Natural killer cell (primary cell): ENCODE data around the gene APOLD1. TPM values are rescaled to one million over a fixed set of nuclear protein-coding genes. Genes with fewer than 3 reads are reported as not detected.
A peak's percentile ranks its signal among the peaks of the same experiment; 100 is the strongest.

Experiments used
- ATAC-seq, 3 donors: fragments of 150-1000 bp in 2 of 3; fragments of 200-7000 bp in 1 of 3; cut with Tn5 transposase; 1 replicate in 1 of 3; 2 replicates in 2 of 3; pipeline ENCODE4 v1.10.0; 2021; ENCODE audit warnings: mild to moderate bottlenecking in 2 of 3, moderate library complexity in 2 of 3
- DNase-seq, 2 donors: peaks; one replicate each; pipeline versions ENCODE4 v3.0.0 to v3.0.0-alpha.2; 2013 to 2021; ENCODE audit warnings: mixed read lengths in 1 of 2
- H3K27ac ChIP-seq: one replicate; pipeline ENCODE4 v1.5.1; 2013; ENCODE audit warnings: mild to moderate bottlenecking, low read length
- H3K27me3 ChIP-seq: one replicate; pipeline ENCODE4 v1.6.1; 2013; ENCODE audit warnings: low read length; ENCODE audit not compliant: control insufficient read depth, insufficient read depth
- H3K36me3 ChIP-seq: one replicate; pipeline ENCODE4 v1.6.1; 2013; ENCODE audit warnings: low read length; ENCODE audit not compliant: control insufficient read depth, insufficient read depth
- H3K4me1 ChIP-seq: one replicate; pipeline ENCODE4 v1.6.1; 2013; ENCODE audit warnings: low read length; ENCODE audit not compliant: control insufficient read depth, insufficient read depth
- H3K4me3 ChIP-seq: one replicate; pipeline ENCODE4 v1.5.1; 2013; ENCODE audit warnings: low read length
- H3K9me3 ChIP-seq: one replicate; pipeline ENCODE4 v1.6.1; 2013; ENCODE audit warnings: low read length; ENCODE audit not compliant: control insufficient read depth, insufficient read depth
- H3K27ac Mint-ChIP-seq, 2 donors: one replicate each; pipeline ENCODE4 v1.8.0; 2022; ENCODE audit warnings: mild to moderate bottlenecking in 2 of 2, mixed read lengths in 2 of 2, moderate library complexity in 1 of 2
- H3K27me3 Mint-ChIP-seq, 2 donors: one replicate each; pipeline ENCODE4 v1.8.0; 2022; ENCODE audit warnings: low read depth in 2 of 2, mixed read lengths in 2 of 2
- H3K36me3 Mint-ChIP-seq: one replicate; pipeline ENCODE4 v1.8.0; 2022; ENCODE audit warnings: mixed read lengths
- H3K4me1 Mint-ChIP-seq, 2 donors: one replicate each; pipeline ENCODE4 v1.8.0; 2022; ENCODE audit warnings: mixed read lengths in 2 of 2
- H3K4me3 Mint-ChIP-seq: one replicate; pipeline ENCODE4 v1.8.0; 2022; ENCODE audit warnings: mild to moderate bottlenecking, moderate library complexity, mixed read lengths
- H3K9me3 Mint-ChIP-seq, 2 donors: one replicate each; pipeline ENCODE4 v1.8.0; 2022; ENCODE audit warnings: mixed read lengths in 2 of 2
- CTCF ChIP-seq: fragments of 200-600 bp; IDR thresholded peaks from one replicate; pipeline ENCODE4 v1.8.0; 2022; ENCODE audit warnings: antibody characterized with exemption
- WGBS: methylation state at CpG from one replicate; pipeline ENCODE4 v1.1.7; 2013; ENCODE audit warnings: missing lambda C conversion rate; ENCODE audit not compliant: insufficient coverage; 5-methylcytosine and 5-hydroxymethylcytosine counted together
- intact Hi-C: fragments of 100-400 bp; cut with micrococcal nuclease; formaldehyde crosslinking; loops from one replicate; pipeline ENCODE4 v1.14.2; 2022
- total RNA-seq, 4 donors: library from RNA; stranded (reverse); fragments of 120-200 nt in 1 of 4; gene quantifications; one replicate each; pipeline versions ENCODE4 v1.2.3 to v1.2.4, GENCODE V29; 2013 to 2022

APOLD1 gene
- total RNA-seq, 3 donors from 2014 or later (not counting 1 experiment from before 2014, with no cell fraction given), result 0.70 to 1.6 (median 1.6) TPM

DNA sequence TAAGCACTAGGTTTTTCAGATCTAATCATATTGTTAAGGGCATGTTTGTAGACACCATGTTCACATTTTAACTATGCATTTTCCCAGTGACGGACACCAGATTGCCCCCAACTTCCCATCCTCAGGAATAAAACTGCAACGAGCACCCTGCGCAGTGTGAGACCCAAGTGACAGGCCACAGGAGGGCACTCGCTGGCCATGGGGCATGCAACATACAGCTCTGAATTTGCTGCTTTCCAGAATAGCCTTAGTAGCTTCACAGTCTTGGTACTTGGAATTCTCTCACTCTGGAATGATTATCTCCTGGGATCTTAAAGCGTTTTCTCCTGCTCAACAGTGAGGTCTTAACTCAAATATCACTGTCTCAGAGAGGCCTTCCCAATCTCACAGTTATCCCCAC is 26.7 kb downstream of the APOLD1 start:
- H3K27ac ChIP-seq, result no peak overlapping the region
- Mint-ChIP-seq H3K9me3 (no peaks in the 10 kb centered on the region), H3K27me3 (no peaks in the 10 kb centered on the region), H3K27ac (no peak overlapping the region), H3K4me1 (peaks cover 51 to 56% of the 10 kb centered on the region in 2 donors), H3K36me3 (no peaks in the 10 kb centered on the region), H3K4me3 (no peak overlapping the region)
- ATAC-seq (no peak), DNase-seq (no peak)
- intact Hi-C loops, result loop anchor here (2.0 kb wide), 1 partner anchor 435 kb away; no protein-coding TSS in a partner anchor
- H3K27me3 ChIP-seq, result no peaks in the 10 kb centered on the region
- H3K4me1 ChIP-seq, result peaks cover 35% of the 10 kb centered on the region
- no peak for TF ChIP-seq CTCF
- H3K4me3 ChIP-seq, result no peak overlapping the region
- H3K9me3 ChIP-seq, result no peaks in the 10 kb centered on the region
- 95% methylated on average over 5 of the region's 5 CpGs for WGBS
- H3K36me3 ChIP-seq, result peaks cover 12% of the 10 kb centered on the region

DNA sequence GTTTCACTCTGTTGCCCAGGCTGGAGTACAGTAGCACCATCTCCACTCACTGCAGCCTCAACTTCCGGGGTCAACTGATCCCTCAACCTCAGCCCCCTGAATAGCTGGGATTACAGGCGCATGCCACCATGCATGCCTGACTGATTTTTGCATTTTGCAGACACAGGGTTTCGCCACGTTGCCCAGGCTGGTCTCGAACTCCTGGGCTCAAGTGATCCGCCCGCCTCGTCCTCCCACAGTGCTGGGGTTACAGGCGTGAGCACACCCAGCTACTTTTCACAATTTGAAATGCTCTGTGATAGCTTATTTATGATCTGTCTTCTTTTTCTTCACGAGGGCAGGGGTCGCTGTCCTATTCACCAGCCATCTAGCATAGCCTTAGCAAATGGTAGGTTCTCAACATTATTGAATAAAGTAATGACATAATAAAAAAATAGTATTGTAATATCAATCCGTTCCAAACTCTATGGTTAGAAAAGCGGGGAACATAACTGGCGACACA is 27.2 kb downstream of the APOLD1 start:
- H3K4me3 Mint-ChIP-seq, result peak overlapping the region; percentile 95
- peaks cover 51 to 56% of the 10 kb centered on the region in 2 donors for H3K4me1 Mint-ChIP-seq
- H3K27me3 Mint-ChIP-seq, result no peaks in the 10 kb centered on the region
- peaks cover 30% of the 10 kb centered on the region for H3K4me1 ChIP-seq
- WGBS, result 79% methylated on average over 12 of the region's 14 CpGs
- H3K27me3 ChIP-seq, result no peaks in the 10 kb centered on the region
- no peak for ATAC-seq
- peaks cover 15% of the 10 kb centered on the region for H3K36me3 ChIP-seq
- H3K9me3 ChIP-seq, result no peaks in the 10 kb centered on the region
- H3K4me3 ChIP-seq, result no peak overlapping the region
- DNase-seq, result no peak
- peak overlapping the region; percentile 91 to 93 for H3K27ac Mint-ChIP-seq
- no peaks in the 10 kb centered on the region for H3K36me3 Mint-ChIP-seq
- intact Hi-C loops, result loop anchor here (1.0 to 2.0 kb wide), 2 partner anchors 24 to 436 kb away; no protein-coding TSS in a partner anchor
- TF ChIP-seq CTCF, result no peak
- H3K9me3 Mint-ChIP-seq, result no peaks in the 10 kb centered on the region
- H3K27ac ChIP-seq, result peak overlapping the region; percentile 8

GRCh38 chr12:12813120-12814101 is 28.0 kb downstream of the APOLD1 start, which contains the start of gene DDX47:
Gene DDX47 (plus strand): TSS chr12:12813346. CDS start chr12:12813368, 22 bp downstream.
- Histone ChIP-seq H3K36me3 (peaks cover 18% of the 10 kb centered on the region), H3K27ac (peak within 1 kb of the TSS; percentile 76), H3K4me1 (peaks cover 23% of the 10 kb centered on the region), H3K4me3 (peak within 1 kb of the TSS; percentile 76), H3K9me3 (no peaks in the 10 kb centered on the region), H3K27me3 (no peaks in the 10 kb centered on the region)
- peak; percentile 97 to 98 for DNase-seq
- H3K36me3 Mint-ChIP-seq, result no peaks in the 10 kb centered on the region
- peaks cover 44 to 50% of the 10 kb centered on the region in 2 donors for H3K4me1 Mint-ChIP-seq
- peak; percentile 89 for TF ChIP-seq CTCF
- ATAC-seq, result peak; percentile 98 to 100 (median 99)
- H3K27ac Mint-ChIP-seq, result peak within 1 kb of the TSS; percentile 91 to 93
- no peaks in the 10 kb centered on the region for H3K27me3 Mint-ChIP-seq
- 4% methylated on average over 35 of the region's 35 CpGs for WGBS
- intact Hi-C loops, result loop anchor here (1.0 to 2.0 kb wide), 2 partner anchors 25 to 437 kb away; no protein-coding TSS in a partner anchor
- peak within 1 kb of the TSS; percentile 95 for H3K4me3 Mint-ChIP-seq
- H3K9me3 Mint-ChIP-seq, result no peaks in the 10 kb centered on the region
